SK-N-MC (cell line): ENCODE results near the gene TIMM17A.

Source experiments
- EZH2 ChIP-seq: fragments of 200-600 bp; sonication (generic); IDR thresholded peaks from one replicate; pipeline ENCODE4 v1.6.1; 2017; ENCODE audit warnings: antibody characterized with exemption
- POLR2AphosphoS5 ChIP-seq: IDR thresholded peaks from 2 replicates; pipeline ENCODE4 v1.6.1; 2012; ENCODE audit warnings: mild to moderate bottlenecking, low read depth, low read length, borderline replicate concordance

GRCh38 chr1:201964261-201964660 lies 9.0 kb downstream of the TIMM17A start:
- TF ChIP-seq EZH2 (no peak), POLR2AphosphoS5 (no peak)
